Measurements from ENCODE around the gene MINDY2. TPM values are rescaled to one million over a fixed set of nuclear protein-coding genes. Genes with fewer than 3 reads are reported as not detected.

The MINDY2 gene
- total and polyA plus RNA-seq, 2 donors, result 5.1 to 8.9 TPM

DNA sequence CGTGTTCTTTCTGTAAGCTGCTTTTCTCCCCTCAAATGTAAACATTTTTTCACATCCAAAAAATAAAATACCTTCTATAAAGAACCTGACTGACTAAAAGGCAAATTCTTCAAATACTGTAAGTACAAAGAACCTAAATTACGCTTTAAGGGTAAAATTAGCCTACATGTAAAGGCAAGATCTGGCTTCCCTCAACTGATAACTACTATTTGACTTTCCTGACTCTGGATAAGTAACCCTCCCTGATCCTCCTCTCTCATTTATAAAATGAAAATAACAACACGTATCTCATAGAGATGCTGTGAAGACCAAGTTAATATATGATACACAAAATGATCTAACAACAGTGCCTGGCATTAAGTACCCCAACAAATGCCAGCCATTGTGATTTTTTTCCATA is 33.8 kb upstream of the MINDY2 start:
- peaks cover 9 to 19% of the 10 kb centered on the region in 2 donors for H3K4me1 ChIP-seq (ENCODE audit: control insufficient read depth in 2 of 2, insufficient read depth in 2 of 2, low read length in 2 of 2)
- H3K4me3 ChIP-seq (ENCODE audit: low read length in 2 of 2), result no peak overlapping the region
- no peaks in the 10 kb centered on the region for H3K9me3 ChIP-seq (ENCODE audit: control insufficient read depth in 2 of 2, insufficient read depth in 1 of 2, low read length in 1 of 2)
- H3K27ac ChIP-seq (ENCODE audit: low read depth in 1 of 2, low read length in 1 of 2), result no peak overlapping the region
- DNase-seq (ENCODE audit: low read depth in 6 of 9, low spot score in 9 of 9), result no peak
- H3K27me3 ChIP-seq (ENCODE audit: control insufficient read depth in 2 of 2, insufficient read depth in 1 of 2, low read length in 1 of 2), result no peaks in the 10 kb centered on the region
- peaks cover 0 to 2% of the 10 kb centered on the region in 2 donors for H3K36me3 ChIP-seq (ENCODE audit: control insufficient read depth in 2 of 2, insufficient read depth in 2 of 2, low read length in 1 of 2)
- 97% methylated on average over 3 of the region's 3 CpGs for WGBS

DNA sequence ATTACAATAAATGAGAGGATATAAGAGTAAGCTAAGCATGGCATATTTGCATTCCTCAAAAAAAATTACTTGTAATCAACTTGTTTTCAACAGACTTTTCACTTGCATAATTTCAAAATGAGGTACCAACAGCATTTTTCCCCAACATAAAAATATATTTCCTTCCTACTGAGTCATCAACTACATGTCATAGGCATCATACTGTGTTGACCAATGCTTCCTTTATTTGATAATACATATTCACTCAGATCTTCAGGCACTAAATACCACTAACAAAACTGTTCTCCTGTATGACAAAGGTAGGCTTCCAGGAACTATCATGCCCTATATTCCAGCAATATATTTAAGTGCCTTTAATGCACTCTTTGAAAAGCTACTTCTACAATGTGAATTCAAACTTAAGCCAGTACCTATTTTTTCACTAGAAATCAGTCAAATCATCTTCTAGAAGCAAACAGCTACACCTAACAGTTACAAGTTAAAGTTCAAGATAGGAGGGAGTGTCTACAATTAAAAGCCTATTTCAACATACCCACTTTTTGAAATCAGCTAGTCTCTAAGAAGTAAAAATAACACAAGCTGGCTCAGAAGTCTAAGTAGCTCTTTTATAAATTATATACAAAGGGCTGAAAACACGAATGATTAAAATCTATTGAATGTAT is 32.9 kb upstream of the MINDY2 start:
- 84% methylated on average over 1 of the region's 1 CpG for WGBS
- no peaks in the 10 kb centered on the region for H3K9me3 ChIP-seq (ENCODE audit: control insufficient read depth in 2 of 2, insufficient read depth in 1 of 2, low read length in 1 of 2)
- peaks cover 0 to 6% of the 10 kb centered on the region in 2 donors for H3K36me3 ChIP-seq (ENCODE audit: control insufficient read depth in 2 of 2, insufficient read depth in 2 of 2, low read length in 1 of 2)
- no peak overlapping the region for H3K27ac ChIP-seq (ENCODE audit: low read depth in 1 of 2, low read length in 1 of 2)
- peaks cover 8 to 15% of the 10 kb centered on the region in 2 donors for H3K4me1 ChIP-seq (ENCODE audit: control insufficient read depth in 2 of 2, insufficient read depth in 2 of 2, low read length in 2 of 2)
- no peaks in the 10 kb centered on the region for H3K27me3 ChIP-seq (ENCODE audit: control insufficient read depth in 2 of 2, insufficient read depth in 1 of 2, low read length in 1 of 2)
- H3K4me3 ChIP-seq (ENCODE audit: low read length in 2 of 2), result no peak overlapping the region
- no peak for DNase-seq (ENCODE audit: low read depth in 6 of 9, low spot score in 9 of 9)

DNA sequence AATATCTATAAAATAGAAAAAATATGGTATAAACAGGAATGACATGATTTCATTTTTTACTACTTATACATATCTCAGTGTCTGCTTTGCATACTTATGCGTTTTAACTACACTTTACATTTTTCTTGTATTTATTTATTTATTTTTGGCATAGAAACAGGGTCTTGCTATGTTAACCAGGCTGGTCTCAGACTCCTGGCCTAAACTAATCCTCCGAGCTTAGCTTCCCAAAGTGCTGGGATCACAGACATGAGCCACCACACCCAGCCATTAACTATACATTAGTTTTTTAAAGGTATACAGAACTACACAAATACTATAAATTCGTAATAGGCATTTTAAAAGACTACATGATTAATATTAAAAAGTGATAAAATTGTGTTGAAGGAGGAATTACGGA is 30.7 kb upstream of the MINDY2 start:
- H3K4me3 ChIP-seq (ENCODE audit: low read length in 2 of 2), result no peak overlapping the region
- WGBS, result 97% methylated on average over 4 of the region's 4 CpGs
- DNase-seq (ENCODE audit: low read depth in 6 of 9, low spot score in 9 of 9), result no peak
- H3K4me1 ChIP-seq (ENCODE audit: control insufficient read depth in 2 of 2, insufficient read depth in 2 of 2, low read length in 2 of 2), result peaks cover 7 to 13% of the 10 kb centered on the region in 2 donors
- H3K27me3 ChIP-seq (ENCODE audit: control insufficient read depth in 2 of 2, insufficient read depth in 1 of 2, low read length in 1 of 2), result no peaks in the 10 kb centered on the region
- no peak overlapping the region for H3K27ac ChIP-seq (ENCODE audit: low read depth in 1 of 2, low read length in 1 of 2)
- peaks cover 0 to 7% of the 10 kb centered on the region in 2 donors for H3K36me3 ChIP-seq (ENCODE audit: control insufficient read depth in 2 of 2, insufficient read depth in 2 of 2, low read length in 1 of 2)
- H3K9me3 ChIP-seq (ENCODE audit: control insufficient read depth in 2 of 2, insufficient read depth in 1 of 2, low read length in 1 of 2), result no peaks in the 10 kb centered on the region

DNA sequence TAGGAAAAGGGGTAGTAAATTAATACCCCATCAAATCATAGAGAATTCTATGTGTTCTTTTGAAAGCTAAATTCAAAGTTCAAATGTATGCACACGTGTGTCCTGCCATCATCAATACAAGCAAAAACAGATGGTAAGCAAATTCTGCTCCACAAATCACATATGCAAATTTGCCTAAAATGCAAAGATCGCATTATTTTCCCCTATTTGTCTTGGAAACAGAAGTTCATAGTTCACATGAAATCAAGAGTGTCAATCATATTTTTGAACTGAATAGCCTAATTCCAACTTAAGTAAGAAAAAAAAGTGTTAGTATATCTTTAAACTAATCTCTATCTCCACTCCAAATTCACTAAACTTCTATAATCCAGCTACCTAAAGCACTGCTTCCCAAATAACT is 30.1 kb upstream of the MINDY2 start:
- no peak overlapping the region for H3K27ac ChIP-seq (ENCODE audit: low read depth in 1 of 2, low read length in 1 of 2)
- peaks cover 12 to 18% of the 10 kb centered on the region in 2 donors for H3K4me1 ChIP-seq (ENCODE audit: control insufficient read depth in 2 of 2, insufficient read depth in 2 of 2, low read length in 2 of 2)
- 94% methylated on average over 2 of the region's 2 CpGs for WGBS

DNA sequence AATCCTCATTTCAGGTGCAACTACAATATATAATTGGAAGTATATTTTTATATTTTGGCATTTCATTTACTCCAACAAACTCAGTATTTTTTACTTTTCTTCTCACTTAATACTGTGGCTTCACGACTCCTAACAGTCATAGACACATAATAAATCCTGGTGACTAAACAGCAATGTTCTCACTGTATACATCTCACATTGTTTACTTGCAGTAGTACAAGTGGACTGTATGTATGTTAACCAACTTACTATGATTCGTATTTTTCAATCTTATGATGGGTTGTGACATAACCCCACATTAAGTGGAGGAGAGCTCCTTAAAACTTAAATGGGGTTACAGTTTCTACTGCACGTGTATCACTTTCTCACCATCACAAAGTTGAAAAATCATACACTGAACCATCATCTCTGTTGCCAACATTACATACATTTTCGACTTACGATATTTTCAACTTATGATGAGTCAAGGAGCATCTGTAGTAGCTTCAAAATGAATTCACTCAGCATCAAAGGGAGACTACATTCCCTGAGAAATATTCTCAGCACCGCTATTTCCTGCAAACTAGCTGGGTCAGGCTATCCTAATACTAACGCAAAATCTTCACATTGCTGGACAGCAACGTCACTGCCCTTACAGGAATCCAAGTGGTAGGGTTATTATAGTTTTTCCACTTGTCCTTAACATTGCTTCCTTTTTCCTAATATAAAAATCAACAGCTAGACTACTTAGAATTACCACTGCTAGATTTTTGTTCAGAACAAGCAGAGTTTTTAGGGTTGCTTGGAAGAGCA is 28.9 kb upstream of the MINDY2 start:
- H3K9me3 ChIP-seq (ENCODE audit: control insufficient read depth in 2 of 2, insufficient read depth in 1 of 2, low read length in 1 of 2), result no peaks in the 10 kb centered on the region
- no peak overlapping the region for H3K4me3 ChIP-seq (ENCODE audit: low read length in 2 of 2)
- no peak for DNase-seq (ENCODE audit: low read depth in 6 of 9, low spot score in 9 of 9)
- H3K4me1 ChIP-seq (ENCODE audit: control insufficient read depth in 2 of 2, insufficient read depth in 2 of 2, low read length in 2 of 2), result peaks cover 18 to 24% of the 10 kb centered on the region in 2 donors
- H3K36me3 ChIP-seq (ENCODE audit: control insufficient read depth in 2 of 2, insufficient read depth in 2 of 2, low read length in 1 of 2), result peaks cover 0 to 7% of the 10 kb centered on the region in 2 donors
- no peak overlapping the region for H3K27ac ChIP-seq (ENCODE audit: low read depth in 1 of 2, low read length in 1 of 2)
- no peaks in the 10 kb centered on the region for H3K27me3 ChIP-seq (ENCODE audit: control insufficient read depth in 2 of 2, insufficient read depth in 1 of 2, low read length in 1 of 2)
- WGBS, result 92% methylated on average over 8 of the region's 8 CpGs

More for the DNA sequence above, 30.1 kb upstream of the MINDY2 start:
- DNase-seq (ENCODE audit: low read depth in 6 of 9, low spot score in 9 of 9), result no peak
- Histone ChIP-seq H3K36me3 (ENCODE audit: control insufficient read depth in 2 of 2, insufficient read depth in 2 of 2, low read length in 1 of 2) (peaks cover 0 to 7% of the 10 kb centered on the region in 2 donors), H3K27me3 (ENCODE audit: control insufficient read depth in 2 of 2, insufficient read depth in 1 of 2, low read length in 1 of 2) (no peaks in the 10 kb centered on the region), H3K4me3 (ENCODE audit: low read length in 2 of 2) (no peak overlapping the region), H3K9me3 (ENCODE audit: control insufficient read depth in 2 of 2, insufficient read depth in 1 of 2, low read length in 1 of 2) (no peaks in the 10 kb centered on the region)

DNA sequence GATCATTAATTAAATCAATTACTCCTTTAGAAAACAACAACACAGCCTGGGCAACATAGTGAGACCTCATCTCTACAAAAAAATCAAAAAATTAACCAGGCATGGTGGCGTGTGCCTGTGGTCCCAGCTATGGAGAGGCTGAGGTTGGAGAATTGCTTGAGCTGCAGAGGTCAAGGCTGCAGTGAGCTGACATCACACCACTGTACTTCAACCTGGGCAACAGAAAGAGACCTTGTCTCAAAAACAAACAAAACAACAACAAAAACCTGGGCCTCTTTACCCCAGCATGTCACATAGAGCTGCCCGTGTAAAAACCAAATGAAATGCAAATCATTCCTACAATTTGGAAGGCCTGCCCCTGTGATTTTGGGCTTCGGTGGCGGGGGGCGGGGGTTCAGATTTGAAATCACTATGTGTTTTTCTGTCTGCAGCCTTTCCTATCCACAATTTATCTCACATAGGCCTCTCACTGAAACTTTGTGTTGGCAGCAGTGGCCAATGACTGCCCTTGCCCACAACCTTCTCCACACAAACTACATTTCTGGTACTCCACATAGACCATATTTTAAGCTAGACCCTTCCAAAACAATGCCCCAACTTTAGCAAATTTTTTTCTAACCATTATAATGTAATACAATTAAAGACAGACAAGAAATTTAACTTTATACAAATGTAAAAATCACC is 28.1 kb upstream of the MINDY2 start:
- H3K4me1 ChIP-seq (ENCODE audit: control insufficient read depth in 2 of 2, insufficient read depth in 2 of 2, low read length in 2 of 2), result peaks cover 18 to 24% of the 10 kb centered on the region in 2 donors
- peaks cover 0 to 7% of the 10 kb centered on the region in 2 donors for H3K36me3 ChIP-seq (ENCODE audit: control insufficient read depth in 2 of 2, insufficient read depth in 2 of 2, low read length in 1 of 2)
- H3K4me3 ChIP-seq (ENCODE audit: low read length in 2 of 2), result no peak overlapping the region
- no peak for DNase-seq (ENCODE audit: low read depth in 6 of 9, low spot score in 9 of 9)
- H3K9me3 ChIP-seq (ENCODE audit: control insufficient read depth in 2 of 2, insufficient read depth in 1 of 2, low read length in 1 of 2), result no peaks in the 10 kb centered on the region
- H3K27ac ChIP-seq (ENCODE audit: low read depth in 1 of 2, low read length in 1 of 2), result no peak overlapping the region
- 96% methylated on average over 5 of the region's 5 CpGs for WGBS
- H3K27me3 ChIP-seq (ENCODE audit: control insufficient read depth in 2 of 2, insufficient read depth in 1 of 2, low read length in 1 of 2), result no peaks in the 10 kb centered on the region

DNA sequence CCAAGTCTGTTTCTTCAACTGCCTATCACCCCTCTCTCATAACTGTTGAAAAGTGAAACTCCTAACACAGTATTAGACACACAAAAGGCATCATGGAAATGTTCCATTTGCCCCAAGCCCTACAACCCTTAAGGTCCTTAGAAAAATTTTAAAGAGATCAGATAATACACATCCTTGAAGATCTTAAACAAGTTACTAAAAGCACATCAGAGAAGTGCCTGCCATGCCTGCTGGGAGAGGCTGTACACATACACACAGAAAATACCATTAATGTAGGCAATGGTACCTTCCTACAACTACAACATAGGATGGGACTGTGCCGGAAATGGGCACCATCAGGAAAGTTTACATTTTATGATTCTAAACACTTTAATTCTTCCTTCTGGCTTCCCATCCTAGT is 24.9 kb upstream of the MINDY2 start:
- H3K4me1 ChIP-seq (ENCODE audit: control insufficient read depth in 2 of 2, insufficient read depth in 2 of 2, low read length in 2 of 2), result peaks cover 15 to 25% of the 10 kb centered on the region in 2 donors
- peak overlapping the region; percentile 54 to 91 for H3K4me3 ChIP-seq (ENCODE audit: low read length in 2 of 2)

DNA sequence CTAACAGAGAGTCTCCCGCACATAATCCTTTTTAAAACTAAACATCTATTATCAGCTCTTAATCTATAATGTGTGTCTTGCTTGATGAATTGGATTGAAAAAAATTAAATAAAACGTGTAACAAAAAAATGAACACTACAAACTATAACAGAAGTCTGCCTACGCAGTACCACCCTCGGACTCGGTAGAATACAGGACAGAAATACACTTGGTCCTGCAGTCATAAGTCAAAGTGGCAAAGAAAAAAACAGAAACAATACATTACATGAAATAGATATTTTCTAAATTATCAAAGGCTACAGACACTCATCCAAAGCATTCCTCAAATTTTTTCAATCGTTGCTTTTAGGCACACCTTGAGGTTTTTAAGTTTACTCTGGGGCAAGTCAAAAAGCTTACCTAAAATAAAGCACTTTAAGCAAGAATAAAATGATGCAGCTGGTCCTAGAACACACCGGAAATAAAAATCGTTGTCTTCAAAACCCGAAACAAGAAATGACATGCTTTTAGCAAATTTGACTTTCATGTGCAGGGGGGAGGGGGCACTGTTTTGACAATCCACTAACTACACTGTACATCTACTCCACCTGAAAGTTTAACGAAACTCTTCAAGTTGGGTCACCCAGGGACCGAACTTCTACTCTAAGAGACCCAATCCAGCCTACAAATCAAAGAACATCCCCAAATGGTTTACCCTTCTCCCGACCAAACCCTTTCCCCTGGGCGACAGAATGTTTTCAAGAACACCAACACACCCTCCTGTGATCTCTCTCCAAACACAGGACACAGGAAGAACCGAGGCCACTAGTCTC is 22.9 kb upstream of the MINDY2 start:
- peak in 8 of 9 donors; percentile 60 to 89 (median 78) for DNase-seq (ENCODE audit: low read depth in 6 of 9, low spot score in 9 of 9)
- peaks cover 17 to 24% of the 10 kb centered on the region in 2 donors for H3K4me1 ChIP-seq (ENCODE audit: control insufficient read depth in 2 of 2, insufficient read depth in 2 of 2, low read length in 2 of 2)
- 4% methylated on average over 14 of the region's 14 CpGs for WGBS
- H3K27ac ChIP-seq (ENCODE audit: low read depth in 1 of 2, low read length in 1 of 2), result peak overlapping the region; percentile 96 to 98
- H3K9me3 ChIP-seq (ENCODE audit: control insufficient read depth in 2 of 2, insufficient read depth in 1 of 2, low read length in 1 of 2), result peaks cover 0 to 1% of the 10 kb centered on the region in 2 donors
- H3K27me3 ChIP-seq (ENCODE audit: control insufficient read depth in 2 of 2, insufficient read depth in 1 of 2, low read length in 1 of 2), result no peaks in the 10 kb centered on the region
- peak overlapping the region; percentile 68 to 91 for H3K4me3 ChIP-seq (ENCODE audit: low read length in 2 of 2)
- peaks cover under 1 to 4% of the 10 kb centered on the region in 2 donors for H3K36me3 ChIP-seq (ENCODE audit: control insufficient read depth in 2 of 2, insufficient read depth in 2 of 2, low read length in 1 of 2)

More for the DNA sequence above, 24.9 kb upstream of the MINDY2 start:
- peaks cover 0 to 1% of the 10 kb centered on the region in 2 donors for H3K9me3 ChIP-seq (ENCODE audit: control insufficient read depth in 2 of 2, insufficient read depth in 1 of 2, low read length in 1 of 2)
- peaks cover 4 to 7% of the 10 kb centered on the region in 2 donors for H3K36me3 ChIP-seq (ENCODE audit: control insufficient read depth in 2 of 2, insufficient read depth in 2 of 2, low read length in 1 of 2)
- H3K27ac ChIP-seq (ENCODE audit: low read depth in 1 of 2, low read length in 1 of 2), result no peak overlapping the region
- 96% methylated on average over 1 of the region's 1 CpG for WGBS
- H3K27me3 ChIP-seq (ENCODE audit: control insufficient read depth in 2 of 2, insufficient read depth in 1 of 2, low read length in 1 of 2), result no peaks in the 10 kb centered on the region
- DNase-seq (ENCODE audit: low read depth in 6 of 9, low spot score in 9 of 9), result no peak
